Heart right ventricle (tissue), 16 donors: ENCODE data around the gene LRP1B. TPM values are rescaled to one million over a fixed set of nuclear protein-coding genes. Genes with fewer than 3 reads are reported as not detected.

ENCODE experiments used
- ATAC-seq, 8 donors: fragments of 200-7000 bp; cut with Tn5 transposase; one replicate each; pipeline ENCODE4 v1.9.1; 2020; ENCODE audit warnings: mild to moderate bottlenecking in 8 of 8, moderate library complexity in 8 of 8, moderate number of reproducible peaks in 1 of 8
- DNase-seq, 2 donors: peaks; one replicate each; pipeline ENCODE4 v3.0.0-alpha.2; 2020
- H3K27ac ChIP-seq, 10 donors: fragments of 200-600 bp; sonication (generic) in 2 of 10; one replicate each; pipeline versions ENCODE4 v1.5.0 to v1.8.0; 2020 to 2022; ENCODE audit warnings: mild to moderate bottlenecking in 3 of 10
- H3K27me3 ChIP-seq, 7 donors: fragments of 200-600 bp; one replicate each; pipeline ENCODE4 v1.8.0; 2021 to 2022; ENCODE audit warnings: mild to moderate bottlenecking in 2 of 7
- H3K36me3 ChIP-seq, 9 donors: fragments of 200-600 bp; sonication (generic) in 1 of 9; one replicate each; pipeline versions ENCODE4 v1.5.0 to v1.8.0; 2020 to 2022; ENCODE audit warnings: mild to moderate bottlenecking in 2 of 9
- H3K4me1 ChIP-seq, 9 donors: fragments of 200-600 bp; sonication (generic) in 1 of 9; one replicate each; pipeline versions ENCODE4 v1.5.0 to v1.8.0; 2020 to 2022; ENCODE audit warnings: mild to moderate bottlenecking in 4 of 9
- H3K4me3 ChIP-seq, 10 donors: fragments of 200-600 bp; sonication (generic) in 2 of 10; one replicate each; pipeline versions ENCODE4 v1.5.0 to v1.8.0; 2020 to 2022; ENCODE audit warnings: mild to moderate bottlenecking in 7 of 10, moderate library complexity in 2 of 10
- H3K9me3 ChIP-seq, 11 donors: fragments of 200-600 bp in 10 of 11; sonication (generic) in 2 of 11; one replicate each; pipeline versions ENCODE4 v1.5.0 to v1.8.0; 2013 to 2022; ENCODE audit warnings: mild to moderate bottlenecking in 2 of 11, control low read depth in 1 of 11, moderate library complexity in 1 of 11
- WGBS, 2 donors: extraction: QIAGEN DNeasy Blood & Tissue Kit; methylation state at CpG; one replicate each; pipeline ENCODE4 v1.1.7; 2013; ENCODE audit warnings: inconsistent platforms in 1 of 2; 5-methylcytosine and 5-hydroxymethylcytosine counted together
- intact Hi-C, 10 donors: fragments of 100-400 bp; cut with DNase I; formaldehyde crosslinking; loops; one replicate each; pipeline versions ENCODE4 v1.11.1 to v1.14.2; 2022
- polyA plus RNA-seq, 2 donors: library from polyadenylated mRNA; stranded (reverse); fragments of 200-250 nt; gene quantifications; one replicate each; pipeline ENCODE4 v1.2.3, GENCODE V29; 2013
- total RNA-seq, 10 donors: library from RNA; stranded (reverse); fragmentation: NEBNext Ultra II Directional in 3 of 10; extraction: Animal tissue kit (Norgen Biotek cat#: 25700) in 3 of 10; gene quantifications; one replicate each; pipeline versions ENCODE4 v1.2.1 to v1.2.4, GENCODE V29; 2021 to 2023
- TF ChIP-seq, protein P1 (sequence below), 9 donors: fragments of 200-600 bp; sonication (generic) in 2 of 9; IDR thresholded peaks; one replicate each; pipeline versions ENCODE4 v1.5.0 to v1.8.0; 2021 to 2022; ENCODE audit warnings: antibody characterized with exemption in 9 of 9, mild to moderate bottlenecking in 5 of 9, moderate library complexity in 1 of 9
- donor health status: Arrhythmogenic right ventricular cardiomyopathy.
- donor health status: ischemic (EF 13 %, LVEDD 7.1; RV severe dilation, severe dysfunction).
- donor health status: healthy with polysubstance abuse.
- donor health status: DM: no; HTN: yes; CAD: no.
- donor health status: DM: no; HTN: no; CAD: no.
- donor health status: ischemic (EF 25% LVEDD 6.9; RV normal size, moderate dysfunction).
- donor health status: ischemic (EF 25% LVEDD 5.7; RV mildly dilated, moderate dysfunction).
- donor health status: healthy.
- donor health status: DM: yes; HTN: yes; CAD: no.
- donor health status: Ischemic cardiomyopathy.
- donor health status: ischemic (EF 35%, LVEDD 5.7; RV mildly dilated, moderate dysfunction).
- donor health status: nonischemic (EF 11% LVEDD 7.7; RV severe dilation, severe dysfunction).
- donor health status: DM: yes; HTN: yes; CAD: no.
- donor health status: PGD.
- donor health status: ischemic (EF 29% LVEDD 5.4; RV normal size, mild dysfunction).
- donor health status: nonischemic (EF 23%, LVEDD 6.1; RV moderate dilation, normal function).

The LRP1B gene
- total and polyA plus RNA-seq, 12 donors, result 0.02 to 0.27 (median 0.14) TPM; not detected in 1

DNA sequence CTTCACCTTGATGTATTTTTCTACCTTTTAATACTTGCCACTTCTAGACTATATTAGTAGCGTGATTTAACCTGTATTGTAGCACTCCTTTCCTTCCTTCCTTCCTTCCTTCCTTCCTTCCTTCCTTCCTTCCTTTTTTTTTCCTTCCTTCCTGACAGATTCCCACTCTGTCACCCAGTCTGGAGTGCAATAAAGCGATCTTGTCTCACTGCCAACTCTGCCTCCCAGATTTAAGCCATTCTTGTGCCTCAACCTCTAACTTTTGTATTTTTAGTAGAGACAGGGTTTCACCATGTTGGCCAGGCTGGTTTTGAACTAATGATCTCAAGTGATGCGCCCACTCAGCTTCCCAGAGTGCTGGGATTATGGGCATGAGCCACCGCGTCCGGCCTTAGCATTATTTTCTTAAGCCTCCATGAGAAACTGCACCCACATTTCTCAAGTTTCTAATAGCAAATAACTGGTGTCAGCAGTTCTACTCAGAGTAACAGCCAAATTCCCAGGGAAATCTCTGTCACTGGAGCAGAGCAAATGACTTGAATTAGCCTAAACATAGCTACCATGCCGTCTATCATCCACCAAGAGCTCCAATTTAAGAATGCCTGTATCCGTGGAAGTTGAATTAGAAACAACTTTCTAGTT is 529.2 kb downstream of the LRP1B start:
- Histone ChIP-seq H3K27me3 (no peaks in the 10 kb centered on the region), H3K27ac (no peak overlapping the region), H3K4me1 (no peaks in the 10 kb centered on the region), H3K4me3 (no peak overlapping the region), H3K9me3 (peaks cover 0 to 3% (median 0%) of the 10 kb centered on the region in 11 donors), H3K36me3 (no peaks in the 10 kb centered on the region)
- no peak for DNase-seq
- ATAC-seq, result no peak
- intact Hi-C loops, result no loop called here
- TF ChIP-seq, protein P1, sequence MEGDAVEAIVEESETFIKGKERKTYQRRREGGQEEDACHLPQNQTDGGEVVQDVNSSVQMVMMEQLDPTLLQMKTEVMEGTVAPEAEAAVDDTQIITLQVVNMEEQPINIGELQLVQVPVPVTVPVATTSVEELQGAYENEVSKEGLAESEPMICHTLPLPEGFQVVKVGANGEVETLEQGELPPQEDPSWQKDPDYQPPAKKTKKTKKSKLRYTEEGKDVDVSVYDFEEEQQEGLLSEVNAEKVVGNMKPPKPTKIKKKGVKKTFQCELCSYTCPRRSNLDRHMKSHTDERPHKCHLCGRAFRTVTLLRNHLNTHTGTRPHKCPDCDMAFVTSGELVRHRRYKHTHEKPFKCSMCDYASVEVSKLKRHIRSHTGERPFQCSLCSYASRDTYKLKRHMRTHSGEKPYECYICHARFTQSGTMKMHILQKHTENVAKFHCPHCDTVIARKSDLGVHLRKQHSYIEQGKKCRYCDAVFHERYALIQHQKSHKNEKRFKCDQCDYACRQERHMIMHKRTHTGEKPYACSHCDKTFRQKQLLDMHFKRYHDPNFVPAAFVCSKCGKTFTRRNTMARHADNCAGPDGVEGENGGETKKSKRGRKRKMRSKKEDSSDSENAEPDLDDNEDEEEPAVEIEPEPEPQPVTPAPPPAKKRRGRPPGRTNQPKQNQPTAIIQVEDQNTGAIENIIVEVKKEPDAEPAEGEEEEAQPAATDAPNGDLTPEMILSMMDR (IDR thresholded peaks at IDR 0.05), result no peak
- WGBS, 2 donors, result 71 to 73% methylated on average over 8 of the region's 8 CpGs

DNA sequence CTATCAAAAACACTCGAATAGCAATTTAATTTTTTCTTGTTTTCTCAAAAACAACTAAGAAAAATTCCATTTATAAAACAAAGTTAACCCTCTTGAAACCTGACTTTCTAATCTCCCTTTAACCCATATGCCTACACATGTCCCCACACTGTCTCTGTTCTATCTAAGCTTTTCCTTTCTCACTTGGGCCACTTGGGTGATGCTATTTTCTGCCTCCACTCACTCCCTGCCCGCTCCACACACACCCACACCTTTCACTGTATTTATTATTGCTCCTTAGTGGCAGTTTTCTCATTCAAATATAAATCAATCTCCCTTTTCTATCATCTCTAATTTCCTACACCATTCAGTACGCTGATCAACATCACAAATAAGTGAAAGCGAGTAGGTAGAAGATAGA is 531.1 kb downstream of the LRP1B start:
- Histone ChIP-seq H3K4me3 (no peak overlapping the region), H3K4me1 (no peaks in the 10 kb centered on the region), H3K27ac (no peak overlapping the region), H3K36me3 (no peaks in the 10 kb centered on the region), H3K27me3 (no peaks in the 10 kb centered on the region), H3K9me3 (peaks cover 0 to 2% (median 0%) of the 10 kb centered on the region in 11 donors)
- ATAC-seq (no peak), DNase-seq (no peak)
- intact Hi-C loops, result no loop called here
- TF ChIP-seq, protein P1 (IDR thresholded peaks at IDR 0.05), result no peak
- WGBS, 2 donors, result 73 to 78% methylated on average over 4 of the region's 4 CpGs

DNA sequence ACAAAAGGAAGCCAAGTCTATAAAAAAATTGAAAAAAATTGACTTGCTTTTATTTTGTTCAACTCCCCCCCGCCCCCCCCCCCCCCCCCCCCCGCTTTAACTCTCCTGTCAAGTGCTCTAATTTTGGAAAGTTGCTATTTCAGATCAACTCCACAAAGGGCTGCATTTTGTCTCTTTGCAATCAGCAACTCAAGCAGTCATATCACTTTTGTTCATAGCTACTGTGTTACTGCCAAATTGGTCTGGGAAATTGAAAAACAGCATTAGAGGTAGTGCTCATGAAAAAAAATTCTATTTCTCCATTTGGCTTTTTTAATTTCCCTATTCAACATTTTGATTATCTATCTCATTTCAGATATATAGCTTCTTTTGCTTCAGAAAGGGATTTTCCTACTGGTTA is 531.8 kb downstream of the LRP1B start:
- ATAC-seq (peak in 1 of 8 donors; percentile 58), DNase-seq (no peak)
- WGBS, 2 donors, result 16 to 17% methylated on average over 2 of the region's 2 CpGs
- no peaks in the 10 kb centered on the region for H3K36me3 ChIP-seq
- peaks cover 0 to 7% (median 0%) of the 10 kb centered on the region in 11 donors for H3K9me3 ChIP-seq
- H3K4me1 ChIP-seq, result no peaks in the 10 kb centered on the region
- TF ChIP-seq, protein P1 (IDR thresholded peaks at IDR 0.05), result no peak
- H3K4me3 ChIP-seq, result no peak overlapping the region
- intact Hi-C loops, result no loop called here
- no peak overlapping the region for H3K27ac ChIP-seq
- no peaks in the 10 kb centered on the region for H3K27me3 ChIP-seq

DNA sequence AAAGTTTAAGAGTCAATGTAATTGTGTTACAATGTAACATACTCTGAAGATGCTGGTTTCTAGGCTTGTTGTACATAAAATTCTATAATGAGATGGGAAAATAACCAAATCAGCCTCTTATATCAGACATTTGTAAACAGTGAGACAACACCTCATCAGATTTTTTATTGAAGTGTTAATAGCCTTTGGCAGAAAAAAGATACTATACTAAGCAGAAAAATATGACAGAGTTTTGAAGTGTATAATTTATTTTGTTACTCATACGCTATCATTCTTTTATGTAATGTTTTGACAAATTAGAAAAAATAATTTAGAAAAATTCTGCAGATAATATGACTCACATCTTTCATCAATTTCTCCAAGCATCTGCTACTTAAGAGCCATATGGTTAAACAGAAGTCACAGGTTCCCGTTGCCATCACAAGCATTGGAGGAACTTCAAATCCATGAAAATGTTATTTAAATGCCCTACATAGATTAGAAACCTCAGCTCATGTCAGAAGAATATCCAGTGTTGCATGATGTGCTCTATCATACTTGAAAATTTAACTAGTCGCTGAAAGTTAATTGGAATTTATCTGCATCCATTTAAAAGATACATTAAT is 535.4 kb downstream of the LRP1B start:
- H3K27me3 ChIP-seq, result no peaks in the 10 kb centered on the region
- 65 to 69% methylated on average over 3 of the region's 3 CpGs for WGBS, 2 donors
- peaks cover 0 to 21% (median 2%) of the 10 kb centered on the region in 11 donors for H3K9me3 ChIP-seq
- DNase-seq (no peak), ATAC-seq (no peak)
- no peak overlapping the region for H3K4me3 ChIP-seq
- intact Hi-C loops, result no loop called here
- H3K36me3 ChIP-seq, result no peaks in the 10 kb centered on the region
- TF ChIP-seq, protein P1 (IDR thresholded peaks at IDR 0.05), result no peak
- H3K4me1 ChIP-seq, result no peaks in the 10 kb centered on the region
- H3K27ac ChIP-seq, result no peak overlapping the region
